ENCODE data around the gene SUGCT.

GRCh38 chr7:40808378-40808942 lies 673.7 kb downstream of the SUGCT start:
- no peak for TF ChIP-seq EZH2phosphoT487 (IDR thresholded peaks at IDR 0.05; ENCODE audit: low read length)
- TF ChIP-seq EZH2 (optimal IDR thresholded peaks at IDR 0.05; ENCODE audit: low read depth, low read length), result no peak
